ENCODE measurements around the gene SOX5.

DNA sequence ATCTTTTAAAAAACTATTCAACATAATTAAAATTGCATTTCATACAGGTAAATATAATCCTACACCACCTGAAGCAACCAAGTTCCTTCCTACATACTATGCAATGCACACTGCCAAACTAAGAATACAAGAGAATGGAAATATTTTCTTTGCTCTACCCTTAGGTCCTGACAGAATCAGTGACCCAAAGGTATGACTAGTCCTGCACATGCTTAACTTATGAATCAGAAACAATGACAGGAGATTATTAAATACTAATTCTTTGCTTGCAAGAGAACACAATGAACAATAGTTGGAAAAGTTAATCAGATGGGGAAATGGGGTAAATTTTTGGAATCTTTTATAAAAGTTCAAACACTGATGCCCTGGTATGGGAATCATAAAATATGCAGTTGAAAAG lies 220.1 kb downstream of the SOX5 start:
- no peak for TF ChIP-seq SUZ12 (IDR thresholded peaks at IDR 0.05)
- TF ChIP-seq NFRKB (IDR thresholded peaks at IDR 0.05) = no peak
- no peak for TF ChIP-seq ARNT (IDR thresholded peaks at IDR 0.05)
- no peak for TF ChIP-seq L3MBTL2 (conservative IDR thresholded peaks at IDR 0.05)
- no peak for TF ChIP-seq BHLHE40 (IDR thresholded peaks at IDR 0.05; ENCODE audit: borderline replicate concordance)
- no peak for TF ChIP-seq ELF4 (IDR thresholded peaks at IDR 0.05)
- TF ChIP-seq SP1 (IDR thresholded peaks at IDR 0.05) = no peak
- TF ChIP-seq ZNF384 (IDR thresholded peaks at IDR 0.05) = no peak
- no peak for TF ChIP-seq FOXM1 (IDR thresholded peaks at IDR 0.05; ENCODE audit: borderline replicate concordance)
- no peak for TF ChIP-seq TARDBP (IDR thresholded peaks at IDR 0.05)
- TF ChIP-seq, protein P1, sequence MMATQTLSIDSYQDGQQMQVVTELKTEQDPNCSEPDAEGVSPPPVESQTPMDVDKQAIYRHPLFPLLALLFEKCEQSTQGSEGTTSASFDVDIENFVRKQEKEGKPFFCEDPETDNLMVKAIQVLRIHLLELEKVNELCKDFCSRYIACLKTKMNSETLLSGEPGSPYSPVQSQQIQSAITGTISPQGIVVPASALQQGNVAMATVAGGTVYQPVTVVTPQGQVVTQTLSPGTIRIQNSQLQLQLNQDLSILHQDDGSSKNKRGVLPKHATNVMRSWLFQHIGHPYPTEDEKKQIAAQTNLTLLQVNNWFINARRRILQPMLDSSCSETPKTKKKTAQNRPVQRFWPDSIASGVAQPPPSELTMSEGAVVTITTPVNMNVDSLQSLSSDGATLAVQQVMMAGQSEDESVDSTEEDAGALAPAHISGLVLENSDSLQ (IDR thresholded peaks at IDR 0.05) = no peak
- no peak for TF ChIP-seq FOXA1 (IDR thresholded peaks at IDR 0.05)
- TF ChIP-seq HDGF (IDR thresholded peaks at IDR 0.05; ENCODE audit: borderline replicate concordance) = no peak
- TF ChIP-seq CTBP1 (IDR thresholded peaks at IDR 0.05; ENCODE audit: borderline replicate concordance) = no peak
